GM12878 (cell line): ENCODE measurements around the gene ZNF264. TPM values are rescaled to one million over a fixed set of nuclear protein-coding genes. Genes with fewer than 3 reads are reported as not detected.

ENCODE experiments used
- ATAC-seq: fragments of 200-7000 bp; cut with Tn5 transposase; 3 replicates; pipeline ENCODE4 v1.9.1; 2020; ENCODE audit warnings: mild to moderate bottlenecking, moderate library complexity
- BruUV-seq: library from RNA; stranded (reverse); fragments of 400-500 nt; replicated peaks from 2 replicates; lab custom pipeline; 2021; lab: Mats Ljungman, UMichigan
- CTCF ChIA-PET: fragments of 300-600 bp; sonication (Branson Sonifier 250); formaldehyde crosslinking; extraction: SDS; loops from one replicate; lab custom pipeline; 2021; ENCODE audit warnings: inconsistent platforms; lab: Yijun Ruan, JAX
- POLR2A ChIA-PET: fragments of 350-600 bp; formaldehyde crosslinking; extraction: SDS; loops from one replicate; lab custom pipeline; 2021; ENCODE audit warnings: inconsistent platforms; lab: Charles Lee
- RAD21 ChIA-PET: fragments of 300-600 bp; sonication (Branson Sonifier 250); formaldehyde crosslinking; loops from one replicate; lab custom pipeline; 2023; ENCODE audit warnings: antibody characterized with exemption; ENCODE audit not compliant: unreplicated experiment; lab: Charles Lee
- SMC1A ChIA-PET: fragments of 300-600 bp; sonication (Branson Sonifier 250); formaldehyde crosslinking; loops from one replicate; lab custom pipeline; 2023; ENCODE audit not compliant: unreplicated experiment, uncharacterized antibody; lab: Charles Lee
- DNase-seq: peaks from one replicate; pipeline ENCODE4 v3.0.0-alpha.2; 2011; ENCODE audit warnings: low read depth, low spot score
- FAIRE-seq: peaks from 3 replicates; lab custom pipeline; 2011; peaks lifted over from hg19 to GRCh38; lab: Jason Lieb, UNC
- H2AFZ ChIP-seq: 2 replicates; pipeline ENCODE4 v1.6.0; 2011; ENCODE audit warnings: low read depth, low read length, control low read depth; ENCODE audit not compliant: control insufficient read depth
- H3K27ac ChIP-seq: 2 replicates; pipeline ENCODE4 v1.5.1; 2011; ENCODE audit warnings: control low read depth; ENCODE audit not compliant: control insufficient read depth, insufficient read depth
- H3K27me3 ChIP-seq, 2 experiments: replicated peaks in 1 of 2; 2 replicates each; pipeline versions ENCODE4 v1.6.0 to v1.6.1; 2011; ENCODE audit warnings: low read length in 1 of 2; ENCODE audit not compliant: control insufficient read depth in 2 of 2, insufficient read depth in 2 of 2
- H3K36me3 ChIP-seq, 2 experiments: 2 replicates each; pipeline ENCODE4 v1.5.1; 2011; ENCODE audit warnings: low read length in 1 of 2; ENCODE audit not compliant: control insufficient read depth in 2 of 2, insufficient read depth in 2 of 2
- H3K4me1 ChIP-seq: 2 replicates; pipeline ENCODE4 v1.6.1; 2011; ENCODE audit warnings: mild to moderate bottlenecking, low read length, moderate library complexity, mixed read lengths; ENCODE audit not compliant: control insufficient read depth, insufficient read depth
- H3K4me2 ChIP-seq: 2 replicates; pipeline ENCODE4 v1.6.0; 2011; ENCODE audit warnings: control low read depth; ENCODE audit not compliant: control insufficient read depth, insufficient read depth
- H3K4me3 ChIP-seq: fragments of 200-600 bp; sonication (generic); 2 replicates; pipeline ENCODE4 v1.5.1; 2016
- H3K79me2 ChIP-seq: 2 replicates; pipeline ENCODE4 v1.6.0; 2011; ENCODE audit warnings: low read length; ENCODE audit not compliant: control insufficient read depth, insufficient read depth
- H3K9ac ChIP-seq: 2 replicates; pipeline ENCODE4 v1.8.0; 2011; ENCODE audit warnings: low read length, control low read depth, mixed read lengths; ENCODE audit not compliant: control insufficient read depth, insufficient read depth
- H3K9me3 ChIP-seq: replicated peaks from 3 replicates; pipeline ENCODE4 v1.5.1; 2011; ENCODE audit warnings: mild to moderate bottlenecking, low read length; ENCODE audit not compliant: control insufficient read depth, insufficient read depth
- H4K20me1 ChIP-seq: 2 replicates; pipeline ENCODE4 v1.6.0; 2011; ENCODE audit not compliant: control insufficient read depth, insufficient read depth
- MEF2B ChIP-seq: fragments of 450-650 bp; IDR thresholded peaks from 2 replicates; pipeline ENCODE4 v1.6.1; 2018; ENCODE audit warnings: mild to moderate bottlenecking, moderate library complexity; ENCODE audit not compliant: partially characterized antibody, poor library complexity, severe bottlenecking
- MLLT1 ChIP-seq: fragments of 450-650 bp; IDR thresholded peaks from 2 replicates; pipeline ENCODE4 v1.6.1; 2016; ENCODE audit warnings: mild to moderate bottlenecking
- POLR2AphosphoS5 ChIP-seq: IDR thresholded peaks from 2 replicates; pipeline ENCODE4 v1.6.1; 2011; ENCODE audit warnings: mild to moderate bottlenecking, low read length, inconsistent platforms
- RBBP5 ChIP-seq: fragments of 200-600 bp; sonication (generic); conservative IDR thresholded peaks from 2 replicates; pipeline ENCODE4 v1.6.1; 2016
- RELB ChIP-seq: fragments of 450-650 bp; IDR thresholded peaks from 2 replicates; pipeline ENCODE4 v1.6.1; 2017; ENCODE audit warnings: low read depth, mild to moderate bottlenecking, moderate library complexity
- RFX5 ChIP-seq: IDR thresholded peaks from 2 replicates; pipeline ENCODE4 v1.6.1; 2011; ENCODE audit warnings: low read depth, low read length, improper control_type of control experiment
- WGBS: methylation state at CpG from one replicate; pipeline ENCODE4 v1.1.6; 2016; ENCODE audit warnings: low lambda C conversion rate; ENCODE audit not compliant: insufficient replicate concordance, insufficient coverage; ENCODE audit errors: missing lambda C conversion rate; 5-methylcytosine and 5-hydroxymethylcytosine counted together
- in situ Hi-C: fragments of 300-500 bp; cut with MboI; formaldehyde crosslinking; loops from 9 replicates; pipeline ENCODE4 v1.14.3; 2018; ENCODE audit warnings: mixed read lengths
- intact Hi-C: fragments of 100-400 bp; cut with micrococcal nuclease; formaldehyde crosslinking; loops from one replicate; pipeline ENCODE4 v1.14.2; 2022; ENCODE audit not compliant: unreplicated experiment
- polyA plus RNA-seq, 11 experiments: library from polyadenylated mRNA; depleted of rRNA in 4 of 11; unstranded in 6 of 11; stranded (reverse) in 5 of 11; fragments of >200 nt; fragmentation: Nextera tagmentation in 4 of 11; fragmentation: Illumina TruSeq in 1 of 11; extraction: Ambion mirVana in 4 of 11; extraction: Trizol in 1 of 11; gene quantifications; 1 replicate in 1 of 11; 2 replicates in 10 of 11; pipeline versions ENCODE4 v1.2.1 to v1.2.3, GENCODE V29; 2011 to 2016; ENCODE audit warnings: inconsistent platforms in 2 of 11, missing spikeins in 2 of 11, low read depth in 1 of 11
- total RNA-seq, 4 experiments: library from RNA; depleted of rRNA in 3 of 4; stranded (reverse); fragments of >200 nt in 3 of 4; fragmentation: Illumina TruSeq in 1 of 4; extraction: Trizol in 1 of 4; gene quantifications; 2 replicates each; pipeline versions ENCODE4 v1.2.1 to v1.2.3, GENCODE V29; 2013 to 2021

The ZNF264 gene
- total and polyA plus RNA-seq, 10 of the 15 experiments (the other 5 are each of a cell fraction or from before 2014, with no cell fraction given) = 0.76 to 22.9 (median 9.4) TPM

- Histone ChIP-seq H3K27ac (no peak overlapping the region), H3K27me3 (no peaks in the 10 kb centered on the region), H3K9ac (no peak overlapping the region), H2AFZ (no peak overlapping the region), H3K79me2 (no peaks in the 10 kb centered on the region; the same call in 1 of the 2 replicates), H3K4me3 (no peak overlapping the region), H4K20me1 (no peaks in the 10 kb centered on the region), H3K9me3 (no peaks in the 10 kb centered on the region; the same call in 2 of the 3 replicates), H3K4me2 (no peak overlapping the region), H3K4me1 (no peaks in the 10 kb centered on the region), H3K36me3 (peaks cover 2 to 12% of the 10 kb centered on the region in 2 experiments; a peak in 3 of 4 replicates)
- ChIA-PET RAD21 (no interaction called here), POLR2A (no interaction called here), CTCF (no interaction called here), SMC1A (no interaction called here)
- FAIRE-seq (no peak), ATAC-seq (no peak), DNase-seq (no peak)
- intact Hi-C loops (no loop called here), in situ Hi-C loops (no loop called here)
- no TSS peak for BruUV-seq
- WGBS = 93% methylated on average over 5 of the region's 5 CpGs
- no peak for TF ChIP-seq POLR2AphosphoS5
- TF ChIP-seq MLLT1 = no peak
- no peak for TF ChIP-seq RBBP5
- TF ChIP-seq MEF2B = no peak
Observed at GRCh38 chr19:57202160-57202559, 10.9 kb downstream of the ZNF264 start.

GRCh38 chr19:57210381-57210780 lies 19.1 kb downstream of the ZNF264 start:
- no peaks in the 10 kb centered on the region for H3K4me1 ChIP-seq
- TF ChIP-seq RELB (no peak), RFX5 (no peak)
- H3K4me3 ChIP-seq = no peak overlapping the region
- H3K27me3 ChIP-seq = no peaks in the 10 kb centered on the region
- ATAC-seq (no peak), FAIRE-seq (no peak), DNase-seq (no peak)
- POLR2A ChIA-PET = no interaction called here
- H3K36me3 ChIP-seq = peaks cover 5 to 35% of the 10 kb centered on the region in 2 experiments
- no peaks in the 10 kb centered on the region for H4K20me1 ChIP-seq
- no peaks in the 10 kb centered on the region; the same call in 1 of the 2 replicates for H3K79me2 ChIP-seq
- intact Hi-C loops = no loop called here
- WGBS = 72% methylated on average over 4 of the region's 4 CpGs
- H3K27ac ChIP-seq = no peak overlapping the region
- no peaks in the 10 kb centered on the region; the same call in 2 of the 3 replicates for H3K9me3 ChIP-seq
- no peak overlapping the region for H2AFZ ChIP-seq
- RAD21 ChIA-PET = no interaction called here
- in situ Hi-C loops = no loop called here
- no TSS peak for BruUV-seq
- CTCF ChIA-PET = interaction anchor here (0.7 kb wide), 1 partner anchor 9 kb away, joined by 3 read pairs; no protein-coding TSS in a partner anchor
- SMC1A ChIA-PET = interaction anchor here (0.9 kb wide), 1 partner anchor 17 kb away, joined by 3 read pairs; no protein-coding TSS in a partner anchor
- no peak overlapping the region for H3K4me2 ChIP-seq
- no peak overlapping the region for H3K9ac ChIP-seq
